Measurements from ENCODE around the gene HECA.
"Not testable (repeated sequence)": the region's sequence is repeated elsewhere in the genome, so short reads cannot be mapped to it uniquely, and the experiment has no call there.

HECA gene

DNA sequence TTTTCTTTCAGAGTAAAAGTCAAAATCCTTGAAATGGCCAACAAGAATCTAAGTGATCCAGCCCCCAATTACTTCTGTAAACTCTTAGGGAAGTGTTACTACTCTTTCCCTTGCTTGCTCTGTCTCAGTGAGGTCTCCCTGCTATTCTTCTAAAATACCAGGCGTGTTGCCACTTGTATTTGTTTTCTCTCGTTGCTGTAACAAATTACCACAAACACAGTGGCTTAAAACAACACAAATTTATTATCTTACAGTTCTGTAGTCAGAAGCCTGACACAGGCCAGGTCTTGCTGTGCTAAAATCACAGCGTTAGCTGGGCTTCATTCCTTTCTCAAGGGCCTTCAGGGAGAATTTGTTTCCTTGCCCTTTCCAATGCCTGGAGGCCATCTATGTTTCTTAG, 59.9 kb downstream of the HECA start:
- ChIA-PET POLR2A (no interaction called here), CTCF (interaction anchor here (1.0 kb wide), 1 partner anchor 17 kb away, joined by 3 read pairs; no protein-coding TSS in a partner anchor)
- no peak for DNase-seq (ENCODE audit: low read depth, low spot score)
- no peak overlapping the region for H3K4me3 ChIP-seq (ENCODE audit: low read depth, low read length)
- TF ChIP-seq, protein P1, sequence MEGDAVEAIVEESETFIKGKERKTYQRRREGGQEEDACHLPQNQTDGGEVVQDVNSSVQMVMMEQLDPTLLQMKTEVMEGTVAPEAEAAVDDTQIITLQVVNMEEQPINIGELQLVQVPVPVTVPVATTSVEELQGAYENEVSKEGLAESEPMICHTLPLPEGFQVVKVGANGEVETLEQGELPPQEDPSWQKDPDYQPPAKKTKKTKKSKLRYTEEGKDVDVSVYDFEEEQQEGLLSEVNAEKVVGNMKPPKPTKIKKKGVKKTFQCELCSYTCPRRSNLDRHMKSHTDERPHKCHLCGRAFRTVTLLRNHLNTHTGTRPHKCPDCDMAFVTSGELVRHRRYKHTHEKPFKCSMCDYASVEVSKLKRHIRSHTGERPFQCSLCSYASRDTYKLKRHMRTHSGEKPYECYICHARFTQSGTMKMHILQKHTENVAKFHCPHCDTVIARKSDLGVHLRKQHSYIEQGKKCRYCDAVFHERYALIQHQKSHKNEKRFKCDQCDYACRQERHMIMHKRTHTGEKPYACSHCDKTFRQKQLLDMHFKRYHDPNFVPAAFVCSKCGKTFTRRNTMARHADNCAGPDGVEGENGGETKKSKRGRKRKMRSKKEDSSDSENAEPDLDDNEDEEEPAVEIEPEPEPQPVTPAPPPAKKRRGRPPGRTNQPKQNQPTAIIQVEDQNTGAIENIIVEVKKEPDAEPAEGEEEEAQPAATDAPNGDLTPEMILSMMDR (IDR thresholded peaks at IDR 0.05; ENCODE audit: insufficient read depth, low read length, missing control alignments), result no peak

GRCh38 chr6:139198529-139199288, 63.8 kb downstream of the HECA start:
- TF ChIP-seq, protein P1 (IDR thresholded peaks at IDR 0.05; ENCODE audit: insufficient read depth, low read length, missing control alignments), result no peak
- no peak overlapping the region for H3K4me3 ChIP-seq (ENCODE audit: low read depth, low read length)
- no peak for DNase-seq (ENCODE audit: low read depth, low spot score)
- POLR2A ChIA-PET, result no interaction called here
- CTCF ChIA-PET, result interaction anchor here (1.1 kb wide), 1 partner anchor 20 kb away, joined by 3 read pairs; no protein-coding TSS in a partner anchor

- no peak overlapping the region for H3K4me3 ChIP-seq (ENCODE audit: low read depth, low read length)
- ChIA-PET CTCF (interaction anchor here (1.4 kb wide), 1 partner anchor 163 kb away, joined by 4 read pairs; no protein-coding TSS in a partner anchor), POLR2A (no interaction called here)
- TF ChIP-seq, protein P1 (IDR thresholded peaks at IDR 0.05; ENCODE audit: insufficient read depth, low read length, missing control alignments), result no peak
- DNase-seq (ENCODE audit: low read depth, low spot score), result no peak
Observed at GRCh38 chr6:139201378-139201777, 66.5 kb downstream of the HECA start.

DNA sequence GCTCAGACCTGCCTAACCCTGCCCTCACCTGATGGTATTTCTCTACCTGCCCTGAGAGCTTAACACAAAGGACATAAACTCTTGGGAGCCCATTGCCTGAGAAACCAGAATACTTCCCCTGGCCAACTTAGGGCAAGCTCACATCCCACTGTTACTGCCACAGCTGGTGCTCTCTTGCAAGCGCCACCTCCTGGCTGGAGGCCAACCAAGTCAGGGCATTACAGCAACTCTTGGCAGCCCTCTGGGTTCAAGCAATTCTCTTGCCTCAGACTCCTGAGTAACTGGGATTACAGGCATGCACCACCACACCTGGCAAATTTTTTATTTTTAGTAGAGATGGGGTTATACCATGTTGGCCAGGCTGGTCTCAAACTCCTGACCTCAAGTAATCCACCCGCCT, 70.1 kb downstream of the HECA start:
- ChIA-PET CTCF (interaction anchor here (0.7 to 1.9 kb wide), 2 partner anchors 9 to 14 kb away, joined by 4 to 9 read pairs; no protein-coding TSS in a partner anchor), POLR2A (no interaction called here)
- DNase-seq (ENCODE audit: low read depth, low spot score), result no peak
- TF ChIP-seq, protein P1 (IDR thresholded peaks at IDR 0.05; ENCODE audit: insufficient read depth, low read length, missing control alignments), result no peak
- H3K4me3 ChIP-seq (ENCODE audit: low read depth, low read length), result no peak overlapping the region

GRCh38 chr6:139205843-139206242, 71.0 kb downstream of the HECA start:
- TF ChIP-seq, protein P1 (IDR thresholded peaks at IDR 0.05; ENCODE audit: insufficient read depth, low read length, missing control alignments), result no peak
- H3K4me3 ChIP-seq (ENCODE audit: low read depth, low read length), result no peak overlapping the region
- ChIA-PET POLR2A (no interaction called here), CTCF (interaction anchor here (1.0 kb wide), 1 partner anchor 13 kb away, joined by 3 read pairs; no protein-coding TSS in a partner anchor)
- no peak for DNase-seq (ENCODE audit: low read depth, low spot score)

DNA sequence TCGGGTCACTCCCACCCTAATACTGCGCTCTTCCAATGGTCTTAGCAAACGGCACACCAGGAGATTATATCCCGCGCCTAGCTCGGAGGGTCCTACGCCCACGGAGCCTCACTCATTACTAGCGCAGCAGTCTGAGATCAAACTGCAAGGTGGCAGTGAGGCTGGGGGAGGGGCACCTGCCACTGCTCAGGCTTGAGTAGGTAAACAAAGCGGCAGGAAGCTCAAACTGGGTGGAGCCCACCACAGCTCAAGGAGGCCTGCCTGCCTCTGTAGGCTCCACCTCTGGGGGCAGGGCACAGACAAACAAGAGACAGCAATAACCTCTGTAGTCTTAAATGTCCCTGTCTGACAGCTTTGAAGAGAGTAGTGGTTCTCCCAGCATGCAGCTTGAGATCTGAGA, 75.9 kb downstream of the HECA start:
- POLR2A ChIA-PET; CTCF ChIA-PET; H3K4me3 ChIP-seq (ENCODE audit: low read depth, low read length); DNase-seq (ENCODE audit: low read depth, low spot score): not testable (repeated sequence)

GRCh38 chr6:139212460-139212859, 77.6 kb downstream of the HECA start:
- H3K4me3 ChIP-seq (ENCODE audit: low read depth, low read length); DNase-seq (ENCODE audit: low read depth, low spot score); POLR2A ChIA-PET; CTCF ChIA-PET: not testable (repeated sequence)
